NCI-H2029 treated with DMSO at 0.1 percent for 48 hours (cell line): ENCODE results near the gene TGFBR2.

ENCODE experiments used
- DNase-seq: peaks from one replicate; lab custom pipeline; 2025; lab: John Stamatoyannopoulos, UW

The TGFBR2 gene

GRCh38 chr3:30637310-30638219 lies 31.2 kb downstream of the TGFBR2 start:
- no peak for DNase-seq

GRCh38 chr3:30638685-30639412 lies 32.4 kb downstream of the TGFBR2 start:
- DNase-seq, result no peak

GRCh38 chr3:30639937-30640336 lies 33.5 kb downstream of the TGFBR2 start:
- no peak for DNase-seq

GRCh38 chr3:30640851-30641250 lies 34.5 kb downstream of the TGFBR2 start:
- DNase-seq, result no peak

- no peak for DNase-seq
These were observed 35.2 kb downstream of the TGFBR2 start for GRCh38 chr3:30641416-30642251.

GRCh38 chr3:30642849-30643361 lies 36.5 kb downstream of the TGFBR2 start:
- DNase-seq, result no peak

- no peak for DNase-seq
These were observed 37.5 kb downstream of the TGFBR2 start for GRCh38 chr3:30643763-30644462.

- DNase-seq, result no peak
These were observed 38.2 kb downstream of the TGFBR2 start for GRCh38 chr3:30644615-30645014.

GRCh38 chr3:30645077-30645476 lies 38.7 kb downstream of the TGFBR2 start:
- DNase-seq, result no peak

- no peak for DNase-seq
These were observed 39.9 kb downstream of the TGFBR2 start for GRCh38 chr3:30646181-30646876.

- no peak for DNase-seq
These were observed 40.8 kb downstream of the TGFBR2 start for GRCh38 chr3:30646961-30647752.

GRCh38 chr3:30648670-30649357 lies 42.4 kb downstream of the TGFBR2 start:
- DNase-seq, result peak; percentile 9

- DNase-seq, result no peak
These were observed 43.3 kb downstream of the TGFBR2 start for GRCh38 chr3:30649572-30650318.

GRCh38 chr3:30650348-30650995 lies 44.1 kb downstream of the TGFBR2 start:
- no peak for DNase-seq

- no peak for DNase-seq
These were observed 47.9 kb downstream of the TGFBR2 start for GRCh38 chr3:30654269-30654668.

GRCh38 chr3:30655187-30655812 lies 48.9 kb downstream of the TGFBR2 start:
- peak; percentile 2 for DNase-seq

GRCh38 chr3:30656624-30657141 lies 50.3 kb downstream of the TGFBR2 start:
- no peak for DNase-seq
